SKM-1 (cell line): ENCODE measurements around the gene INPP4B.

ENCODE experiments used
- DNase-seq: peaks from one replicate; lab custom pipeline; 2025; ENCODE audit not compliant: unreplicated experiment; lab: John Stamatoyannopoulos, UW

INPP4B gene

DNA sequence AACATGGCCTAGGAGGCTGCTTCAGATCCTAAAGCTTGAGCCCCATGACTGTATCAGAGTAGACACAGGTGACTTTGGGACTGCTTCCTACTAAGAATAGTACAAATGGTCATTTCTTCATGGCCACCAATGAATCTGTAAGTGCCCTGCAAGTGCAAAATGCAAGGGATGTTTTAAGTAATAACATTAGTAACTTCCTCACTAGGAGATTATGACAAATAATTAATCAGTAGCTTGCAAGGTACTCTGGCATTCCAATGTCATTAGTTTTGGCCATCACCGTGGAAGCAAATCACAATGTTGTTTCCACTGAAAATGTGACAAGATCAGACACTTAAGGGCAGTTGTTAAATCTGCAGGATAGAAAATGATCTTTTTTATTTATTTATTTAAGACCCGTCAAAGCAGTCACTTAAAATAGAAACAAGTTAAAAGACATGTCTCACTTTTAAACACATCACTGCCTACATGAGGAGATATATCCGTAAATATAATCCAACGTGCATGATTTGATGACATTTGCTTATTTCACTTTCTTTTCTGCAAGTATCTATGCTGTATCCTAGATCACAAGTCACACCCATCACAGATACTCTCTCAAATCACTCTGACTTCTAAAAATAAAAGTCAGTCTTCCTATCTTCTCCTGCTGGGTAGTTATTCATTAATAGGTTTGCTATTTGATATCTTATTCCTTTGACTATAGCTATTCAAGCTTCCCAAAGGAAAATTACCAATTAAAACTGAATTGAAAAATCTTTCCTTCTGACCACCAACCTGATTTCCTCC is 809.1 kb downstream of the INPP4B start:
- no peak for DNase-seq

DNA sequence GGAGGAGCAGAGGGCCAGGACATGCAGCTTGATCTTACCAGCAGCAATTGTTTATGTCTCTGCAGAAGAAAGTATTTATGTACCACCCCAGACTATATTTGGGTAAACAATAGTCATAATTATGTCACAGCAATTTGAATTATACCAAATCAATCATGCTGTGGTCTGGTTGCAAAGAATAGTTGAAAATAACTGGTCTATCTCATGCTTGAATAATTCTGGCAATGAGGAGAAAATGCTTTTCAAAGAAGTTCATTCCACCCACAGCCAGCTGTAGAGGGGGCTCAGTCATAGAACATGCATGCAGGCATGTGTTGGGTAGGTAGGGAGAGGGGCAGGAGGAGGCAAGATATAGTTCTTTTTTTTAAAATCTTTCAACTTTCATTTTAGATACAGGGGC is 810.5 kb downstream of the INPP4B start:
- no peak for DNase-seq

DNA sequence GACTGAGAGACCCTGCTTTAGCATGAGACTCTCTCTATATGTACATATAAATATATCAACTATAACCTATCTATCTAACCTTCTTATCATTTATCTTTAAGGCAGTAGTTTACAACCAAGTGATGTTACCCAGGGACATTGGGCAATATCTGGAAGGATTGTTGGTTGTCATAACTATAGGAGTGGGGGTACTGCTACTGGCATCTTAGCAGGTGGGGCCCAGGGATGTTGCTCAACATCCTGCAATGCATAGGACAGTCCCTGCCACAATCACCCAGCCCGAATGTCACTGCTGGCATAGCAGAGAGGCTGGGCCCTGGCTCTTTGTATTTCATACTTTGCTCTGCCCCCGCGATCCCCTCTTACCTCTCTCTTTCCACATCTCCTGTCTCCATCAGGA is 812.0 kb downstream of the INPP4B start:
- DNase-seq = no peak

- no peak for DNase-seq
These were observed 816.1 kb downstream of the INPP4B start for GRCh38 chr4:142030010-142030409.

- no peak for DNase-seq
These were observed 824.3 kb downstream of the INPP4B start for GRCh38 chr4:142021761-142022160.

GRCh38 chr4:142021181-142021580 is 824.9 kb downstream of the INPP4B start:
- no peak for DNase-seq

GRCh38 chr4:142016031-142016430 is 830.1 kb downstream of the INPP4B start:
- no peak for DNase-seq

GRCh38 chr4:142009751-142010150 is 836.4 kb downstream of the INPP4B start:
- DNase-seq = no peak

- DNase-seq = no peak
These were observed 840.6 kb downstream of the INPP4B start for GRCh38 chr4:142005519-142005918.

DNA sequence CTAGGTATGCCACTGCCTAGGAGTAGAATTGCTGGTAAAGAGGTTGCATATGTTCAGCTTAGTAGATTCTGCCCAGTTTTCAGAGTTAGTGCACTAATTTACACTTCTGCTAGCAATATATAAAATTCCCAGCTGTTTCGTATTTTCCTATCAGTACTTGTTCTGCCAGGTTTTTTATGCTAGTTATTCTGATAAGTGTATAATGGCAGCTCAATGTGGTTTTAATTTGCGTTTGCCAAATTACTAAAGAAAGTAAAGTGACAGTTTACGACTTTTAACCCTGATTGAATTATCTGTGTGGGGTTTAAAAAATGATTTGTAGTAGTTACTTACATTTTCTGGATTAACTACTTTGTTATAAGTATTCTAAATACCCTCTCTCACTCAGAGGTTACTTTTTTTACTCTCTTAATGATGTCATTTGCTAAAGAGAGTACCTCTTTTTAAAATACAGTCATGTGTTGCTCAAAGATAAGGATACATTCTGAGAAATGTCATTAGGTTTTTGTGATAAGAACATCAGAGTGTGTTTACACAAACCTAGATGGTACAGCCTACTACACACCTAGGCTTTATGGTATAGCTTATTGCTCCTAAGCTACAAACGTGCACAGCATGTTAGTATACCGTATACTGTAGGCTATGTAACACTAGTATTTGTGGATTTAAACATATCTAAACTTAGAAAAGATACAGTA is 846.5 kb downstream of the INPP4B start:
- no peak for DNase-seq

DNA sequence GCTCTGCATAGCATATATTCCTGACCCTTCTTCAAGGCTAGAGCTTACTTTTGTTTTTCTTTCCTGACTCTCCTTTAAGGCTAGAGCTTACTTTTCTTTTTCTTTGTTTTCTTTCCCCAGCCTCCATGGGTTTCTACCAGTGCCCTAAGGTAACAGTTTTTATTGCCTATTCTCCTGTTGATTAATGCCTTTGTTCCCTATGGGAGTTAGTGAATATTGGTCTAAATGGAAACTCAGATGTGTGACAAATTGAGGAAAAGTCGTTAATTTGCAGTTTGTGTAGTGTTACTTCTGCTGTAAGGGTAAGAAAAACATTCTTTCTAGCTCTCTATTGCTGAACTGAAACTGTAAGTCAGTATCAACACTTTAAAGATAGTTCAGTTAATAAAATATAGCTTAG is 851.0 kb downstream of the INPP4B start:
- DNase-seq = no peak

DNA sequence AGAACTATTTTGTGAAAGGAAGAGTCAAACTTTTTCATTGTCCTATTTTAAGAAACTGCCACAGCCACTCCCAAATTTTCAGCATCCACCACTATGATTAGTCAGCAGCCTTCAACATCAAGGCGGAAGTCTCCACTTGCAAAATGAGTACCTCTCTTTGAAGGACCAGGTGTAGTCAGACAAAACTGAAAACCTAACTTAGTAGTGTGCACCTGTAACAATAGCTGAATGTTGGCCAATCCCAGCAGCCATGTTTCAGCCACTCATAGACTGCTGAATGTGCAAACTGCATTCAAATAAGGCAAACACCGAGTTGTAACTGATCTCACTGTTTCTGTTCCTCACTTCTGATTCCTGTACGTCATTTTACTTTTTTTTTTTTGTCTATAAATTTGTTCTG is 868.7 kb downstream of the INPP4B start:
- no peak for DNase-seq
